ENCODE data around the gene PFKM.

Gene PFKM

GRCh38 chr12:48119078-48119833, at the start of gene PFKM:
Gene PFKM, plus strand, starts transcription at chr12:48119364. Its CDS starts 3,411 bp downstream, at chr12:48122775.
- Histone ChIP-seq H3K36me3 (no peaks in the 10 kb centered on the region), H3K4me3 (ENCODE audit: low read depth in 1 of 2, low read length in 1 of 2) (peak within 1 kb of the TSS in 1 of 2 experiments; percentile 25), H3K9me3 (no peaks in the 10 kb centered on the region), H3K27me3 (peaks cover 60% of the 10 kb centered on the region), H3K4me1 (ENCODE audit: control insufficient read depth in 1 of 2, insufficient read depth in 1 of 2, low read depth in 1 of 2, low read length in 1 of 2) (peaks cover 4 to 8% of the 10 kb centered on the region in 2 experiments), H3K27ac (no peak within 1 kb of the TSS)
- no peak for TF ChIP-seq CTCF (IDR thresholded peaks at IDR 0.05)

GRCh38 chr12:48070033-48070432, 49.1 kb upstream of the PFKM start:
- peaks cover 5 to 6% of the 10 kb centered on the region in 2 experiments for H3K4me1 ChIP-seq (ENCODE audit: control insufficient read depth in 1 of 2, insufficient read depth in 1 of 2, low read depth in 1 of 2, low read length in 1 of 2)
- H3K27ac ChIP-seq = no peak overlapping the region
- H3K9me3 ChIP-seq = no peaks in the 10 kb centered on the region
- no peaks in the 10 kb centered on the region for H3K27me3 ChIP-seq
- no peak overlapping the region for H3K4me3 ChIP-seq (ENCODE audit: low read depth in 1 of 2, low read length in 1 of 2)
- H3K36me3 ChIP-seq = peaks cover 66% of the 10 kb centered on the region
- no peak for TF ChIP-seq CTCF (IDR thresholded peaks at IDR 0.05)

- Histone ChIP-seq H3K9me3 (no peaks in the 10 kb centered on the region), H3K4me3 (ENCODE audit: low read depth in 1 of 2, low read length in 1 of 2) (no peak overlapping the region), H3K27ac (no peak overlapping the region), H3K36me3 (peaks cover 59% of the 10 kb centered on the region), H3K4me1 (ENCODE audit: control insufficient read depth in 1 of 2, insufficient read depth in 1 of 2, low read depth in 1 of 2, low read length in 1 of 2) (peaks cover 5 to 6% of the 10 kb centered on the region in 2 experiments), H3K27me3 (no peaks in the 10 kb centered on the region)
- no peak for TF ChIP-seq CTCF (IDR thresholded peaks at IDR 0.05)
Observed at GRCh38 chr12:48070731-48071130, 48.4 kb upstream of the PFKM start.

GRCh38 chr12:48071808-48072207, 47.4 kb upstream of the PFKM start:
- TF ChIP-seq CTCF (IDR thresholded peaks at IDR 0.05) = no peak
- H3K27ac ChIP-seq = no peak overlapping the region
- no peaks in the 10 kb centered on the region for H3K27me3 ChIP-seq
- no peak overlapping the region for H3K4me3 ChIP-seq (ENCODE audit: low read depth in 1 of 2, low read length in 1 of 2)
- H3K36me3 ChIP-seq = peaks cover 51% of the 10 kb centered on the region
- H3K9me3 ChIP-seq = no peaks in the 10 kb centered on the region
- H3K4me1 ChIP-seq (ENCODE audit: control insufficient read depth in 1 of 2, insufficient read depth in 1 of 2, low read depth in 1 of 2, low read length in 1 of 2) = peaks cover 5 to 6% of the 10 kb centered on the region in 2 experiments

- TF ChIP-seq CTCF (IDR thresholded peaks at IDR 0.05) = no peak
- H3K4me3 ChIP-seq (ENCODE audit: low read depth in 1 of 2, low read length in 1 of 2) = no peak overlapping the region
- peaks cover 5 to 6% of the 10 kb centered on the region in 2 experiments for H3K4me1 ChIP-seq (ENCODE audit: control insufficient read depth in 1 of 2, insufficient read depth in 1 of 2, low read depth in 1 of 2, low read length in 1 of 2)
- no peaks in the 10 kb centered on the region for H3K27me3 ChIP-seq
- H3K36me3 ChIP-seq = peaks cover 51% of the 10 kb centered on the region
- no peak overlapping the region for H3K27ac ChIP-seq
- H3K9me3 ChIP-seq = no peaks in the 10 kb centered on the region
Observed at GRCh38 chr12:48072266-48072665, 46.9 kb upstream of the PFKM start.
